Panc1 (cell line): Measurements from ENCODE around the gene TMEM63B. TPM values are rescaled to one million over a fixed set of nuclear protein-coding genes. Genes with fewer than 3 reads are reported as not detected.
A peak's percentile ranks its signal among the peaks of the same experiment; 100 is the strongest.

Experiments used
- ATAC-seq: fragments of 200-7000 bp; cut with Tn5 transposase; 2 replicates; pipeline ENCODE4 v1.9.1; 2020; ENCODE audit warnings: mild to moderate bottlenecking, moderate library complexity
- BruUV-seq: library from RNA; stranded (reverse); fragments of 400-500 nt; replicated peaks from 2 replicates; lab custom pipeline; 2021; lab: Mats Ljungman, UMichigan
- CTCF ChIA-PET: fragments of 300-600 bp; sonication (Branson Sonifier 250); formaldehyde crosslinking; loops from one replicate; lab custom pipeline; 2022; ENCODE audit warnings: antibody characterized with exemption; lab: Charles Lee
- POLR2A ChIA-PET: fragments of 300-600 bp; sonication (Branson Sonifier 250); formaldehyde crosslinking; loops from one replicate; lab custom pipeline; 2022; ENCODE audit warnings: antibody characterized with exemption; lab: Charles Lee
- DNase-seq: peaks from one replicate; pipeline ENCODE4 v3.0.0-alpha.2; 2010; ENCODE audit warnings: low read depth, low spot score
- H3K27ac ChIP-seq: 2 replicates; pipeline ENCODE4 v1.5.1; 2011; ENCODE audit warnings: mild to moderate bottlenecking, low read length, inconsistent platforms
- H3K27me3 ChIP-seq: fragments of 200-500 bp; sonication (Bioruptor generic); 2 replicates; pipeline ENCODE4 v1.6.0; 2014; ENCODE audit warnings: low read length, inconsistent platforms; ENCODE audit not compliant: control insufficient read depth, insufficient read depth
- H3K36me3 ChIP-seq: fragments of 200-500 bp; sonication (Bioruptor generic); 2 replicates; pipeline ENCODE4 v1.5.1; 2014; ENCODE audit warnings: inconsistent platforms, mild to moderate bottlenecking, low read length, moderate library complexity; ENCODE audit not compliant: control insufficient read depth, insufficient read depth
- H3K4me1 ChIP-seq: 2 replicates; pipeline ENCODE4 v1.5.1; 2011; ENCODE audit warnings: inconsistent platforms, mild to moderate bottlenecking, low read length, moderate library complexity; ENCODE audit not compliant: control insufficient read depth, insufficient read depth
- H3K4me3 ChIP-seq, 2 experiments: 2 replicates each; pipeline ENCODE4 v1.5.1; 2011 to 2012; ENCODE audit warnings: low read depth in 2 of 2, low read length in 2 of 2, mild to moderate bottlenecking in 2 of 2, inconsistent platforms in 1 of 2, moderate library complexity in 1 of 2
- H3K9me3 ChIP-seq: fragments of 200-500 bp; sonication (Bioruptor generic); 2 replicates; pipeline ENCODE4 v1.5.1; 2014; ENCODE audit warnings: low read depth, mild to moderate bottlenecking, inconsistent platforms, low read length, moderate library complexity; ENCODE audit not compliant: control insufficient read depth, insufficient read depth
- CTCF ChIP-seq: fragments of 450-650 bp; IDR thresholded peaks from 2 replicates; pipeline ENCODE4 v1.5.1; 2017; ENCODE audit warnings: mild to moderate bottlenecking
- POLR2AphosphoS5 ChIP-seq: IDR thresholded peaks from 2 replicates; pipeline ENCODE4 v1.6.1; 2012; ENCODE audit warnings: mild to moderate bottlenecking, low read depth, low read length, moderate library complexity
- SIN3A ChIP-seq: IDR thresholded peaks from 2 replicates; pipeline ENCODE4 v1.6.1; 2012; ENCODE audit warnings: low read depth, mild to moderate bottlenecking, low read length, moderate library complexity, borderline replicate concordance; ENCODE audit not compliant: insufficient read depth
- TCF7L2 ChIP-seq: IDR thresholded peaks from 2 replicates; pipeline ENCODE4 v1.6.1; 2011; ENCODE audit warnings: mild to moderate bottlenecking, low read depth, low read length, inconsistent platforms
- in situ Hi-C: cut with HindIII; loops from 2 replicates; pipeline ENCODE4 v1.10.0; 2016; ENCODE audit warnings: low sequenced_read_pairs, low pct_unique_long_range_greater_than_20kb
- intact Hi-C: fragments of 100-400 bp; cut with micrococcal nuclease; formaldehyde crosslinking; loops from one replicate; pipeline ENCODE4 v1.10.0; 2022; ENCODE audit not compliant: unreplicated experiment
- total RNA-seq: library from RNA; stranded (reverse); gene quantifications from one replicate; pipeline ENCODE4 v1.2.1, GENCODE V29; 2021; ENCODE audit not compliant: unreplicated experiment
- TF ChIP-seq, protein P1 (sequence below), 2 experiments: IDR thresholded peaks; 2 replicates each; pipeline ENCODE4 v1.6.1; 2011 to 2012; ENCODE audit warnings: low read depth in 2 of 2, control low read depth in 1 of 2, low read length in 1 of 2, mild to moderate bottlenecking in 1 of 2, moderate library complexity in 1 of 2; ENCODE audit not compliant: insufficient read depth in 1 of 2

Gene TMEM63B
- total RNA-seq, 1 experiment from 2014 or later = 54.1 TPM

DNA sequence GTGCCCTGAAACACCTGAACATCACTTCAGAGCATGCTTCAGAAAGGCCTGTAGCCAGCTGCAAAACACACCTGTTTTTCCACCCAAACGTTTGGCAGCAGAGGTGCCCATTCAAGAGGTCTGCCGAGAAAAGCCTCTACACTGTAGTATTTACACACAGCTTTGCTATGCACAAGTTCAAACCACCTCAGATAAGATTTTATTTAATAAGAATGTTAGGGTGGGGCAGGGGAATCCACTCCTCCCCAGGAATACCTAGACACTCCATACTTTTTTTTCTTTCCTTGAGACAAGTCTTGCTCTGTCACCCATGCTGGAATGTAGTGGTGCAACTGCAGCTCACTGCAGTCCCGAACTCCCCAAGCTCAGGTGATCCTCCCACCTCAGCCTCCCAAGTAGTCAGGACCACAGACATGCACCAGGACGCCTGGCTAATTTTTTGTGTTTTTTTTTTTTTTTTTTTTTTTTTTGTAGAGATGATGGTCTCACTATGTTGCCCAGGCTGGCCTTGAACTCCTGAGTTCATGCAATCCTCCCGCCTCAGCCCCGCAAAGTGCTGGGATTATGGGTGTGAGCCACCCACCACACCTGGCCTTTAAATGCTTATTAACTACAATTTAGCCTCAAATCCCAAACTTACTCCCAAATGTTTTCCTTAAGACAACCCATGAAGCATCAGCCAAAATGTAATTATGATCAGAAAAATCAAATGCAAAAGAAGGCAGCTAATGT, 9.8 kb upstream of the TMEM63B start:
- POLR2A ChIA-PET = interaction anchor here (0.5 to 0.6 kb wide), 2 partner anchors 27 to 37 kb away, joined by 4 to 9 read pairs; no protein-coding TSS in a partner anchor
- Histone ChIP-seq H3K27ac (no peak overlapping the region), H3K4me3 (no peak overlapping the region), H3K27me3 (no peaks in the 10 kb centered on the region), H3K9me3 (no peaks in the 10 kb centered on the region), H3K4me1 (peaks cover 19% of the 10 kb centered on the region), H3K36me3 (peaks cover 12% of the 10 kb centered on the region)
- in situ Hi-C loops (no loop called here), intact Hi-C loops (no loop called here)
- CTCF ChIA-PET = interaction anchor here (1.0 kb wide), 1 partner anchor 14 kb away, joined by 6 read pairs; no protein-coding TSS in a partner anchor
- DNase-seq (no peak), ATAC-seq (no peak)
- no TSS peak for BruUV-seq
- no peak for TF ChIP-seq POLR2AphosphoS5
- TF ChIP-seq, protein P1, sequence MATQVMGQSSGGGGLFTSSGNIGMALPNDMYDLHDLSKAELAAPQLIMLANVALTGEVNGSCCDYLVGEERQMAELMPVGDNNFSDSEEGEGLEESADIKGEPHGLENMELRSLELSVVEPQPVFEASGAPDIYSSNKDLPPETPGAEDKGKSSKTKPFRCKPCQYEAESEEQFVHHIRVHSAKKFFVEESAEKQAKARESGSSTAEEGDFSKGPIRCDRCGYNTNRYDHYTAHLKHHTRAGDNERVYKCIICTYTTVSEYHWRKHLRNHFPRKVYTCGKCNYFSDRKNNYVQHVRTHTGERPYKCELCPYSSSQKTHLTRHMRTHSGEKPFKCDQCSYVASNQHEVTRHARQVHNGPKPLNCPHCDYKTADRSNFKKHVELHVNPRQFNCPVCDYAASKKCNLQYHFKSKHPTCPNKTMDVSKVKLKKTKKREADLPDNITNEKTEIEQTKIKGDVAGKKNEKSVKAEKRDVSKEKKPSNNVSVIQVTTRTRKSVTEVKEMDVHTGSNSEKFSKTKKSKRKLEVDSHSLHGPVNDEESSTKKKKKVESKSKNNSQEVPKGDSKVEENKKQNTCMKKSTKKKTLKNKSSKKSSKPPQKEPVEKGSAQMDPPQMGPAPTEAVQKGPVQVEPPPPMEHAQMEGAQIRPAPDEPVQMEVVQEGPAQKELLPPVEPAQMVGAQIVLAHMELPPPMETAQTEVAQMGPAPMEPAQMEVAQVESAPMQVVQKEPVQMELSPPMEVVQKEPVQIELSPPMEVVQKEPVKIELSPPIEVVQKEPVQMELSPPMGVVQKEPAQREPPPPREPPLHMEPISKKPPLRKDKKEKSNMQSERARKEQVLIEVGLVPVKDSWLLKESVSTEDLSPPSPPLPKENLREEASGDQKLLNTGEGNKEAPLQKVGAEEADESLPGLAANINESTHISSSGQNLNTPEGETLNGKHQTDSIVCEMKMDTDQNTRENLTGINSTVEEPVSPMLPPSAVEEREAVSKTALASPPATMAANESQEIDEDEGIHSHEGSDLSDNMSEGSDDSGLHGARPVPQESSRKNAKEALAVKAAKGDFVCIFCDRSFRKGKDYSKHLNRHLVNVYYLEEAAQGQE (IDR thresholded peaks at IDR 0.05; ENCODE audit: insufficient read depth in 1 of 2, low read depth in 2 of 2, low read length in 1 of 2) = no peak
- no peak for TF ChIP-seq SIN3A
- no peak for TF ChIP-seq TCF7L2
- no peak for TF ChIP-seq CTCF

GRCh38 chr6:44119704-44120262, 7.6 kb upstream of the TMEM63B start:
- intact Hi-C loops (no loop called here), in situ Hi-C loops (no loop called here)
- no peaks in the 10 kb centered on the region for H3K27me3 ChIP-seq
- ChIA-PET CTCF (no interaction called here), POLR2A (no interaction called here)
- H3K27ac ChIP-seq = no peak overlapping the region
- BruUV-seq = no TSS peak
- H3K9me3 ChIP-seq = no peaks in the 10 kb centered on the region
- H3K4me1 ChIP-seq = peaks cover 35% of the 10 kb centered on the region
- no peak overlapping the region for H3K4me3 ChIP-seq
- no peaks in the 10 kb centered on the region for H3K36me3 ChIP-seq
- peak; percentile 19; the same call in 1 of the 2 replicates for ATAC-seq
- TF ChIP-seq SIN3A (no peak), CTCF (no peak), TCF7L2 (no peak), POLR2AphosphoS5 (no peak)
- TF ChIP-seq, protein P1 (IDR thresholded peaks at IDR 0.05; ENCODE audit: insufficient read depth in 1 of 2, low read depth in 2 of 2, low read length in 1 of 2) = no peak
- DNase-seq = no peak
